Measurements from ENCODE around the gene MEX3A. TPM values are rescaled to one million over a fixed set of nuclear protein-coding genes. Genes with fewer than 3 reads are reported as not detected.
"Not testable (repeated sequence)": the region's sequence is repeated elsewhere in the genome, so short reads cannot be mapped to it uniquely, and the experiment has no call there.

Gene MEX3A
- polyA plus RNA-seq, 3 donors = under 0.01 to 0.43 (median 0.26) TPM

DNA sequence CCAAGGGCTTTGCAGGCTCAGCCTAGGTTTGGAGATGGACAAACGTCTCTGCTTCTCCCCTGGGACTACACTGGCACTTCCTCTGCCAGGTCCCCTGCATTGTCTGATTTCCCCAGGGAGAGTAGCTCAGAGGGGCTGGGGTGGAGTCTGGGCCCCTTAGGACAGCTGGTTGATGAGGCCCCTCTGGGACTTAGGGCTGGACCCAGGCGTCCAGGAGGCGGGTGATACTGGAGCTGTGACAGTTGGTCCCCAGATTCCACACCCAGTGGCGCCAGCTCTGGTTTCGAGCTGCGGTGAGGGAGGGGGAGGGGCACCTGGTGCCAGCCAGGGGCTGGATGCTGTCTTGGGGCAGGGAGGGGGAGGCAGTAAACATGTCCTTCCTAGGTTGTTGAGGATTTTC, 7.4 kb upstream of the MEX3A start:
- H3K27ac ChIP-seq (ENCODE audit: low read depth, low read length) = no peak overlapping the region
- 57 to 64% (median 63%) methylated on average over 6 of the region's 6 CpGs for WGBS, 3 donors

- 8 to 56% (median 49%) methylated on average over 1 of the region's 1 CpG for WGBS, 3 donors
- H3K27ac ChIP-seq (ENCODE audit: low read depth, low read length) = no peak overlapping the region
Measured at GRCh38 chr1:156086256-156086662, 4.0 kb upstream of the MEX3A start.

DNA sequence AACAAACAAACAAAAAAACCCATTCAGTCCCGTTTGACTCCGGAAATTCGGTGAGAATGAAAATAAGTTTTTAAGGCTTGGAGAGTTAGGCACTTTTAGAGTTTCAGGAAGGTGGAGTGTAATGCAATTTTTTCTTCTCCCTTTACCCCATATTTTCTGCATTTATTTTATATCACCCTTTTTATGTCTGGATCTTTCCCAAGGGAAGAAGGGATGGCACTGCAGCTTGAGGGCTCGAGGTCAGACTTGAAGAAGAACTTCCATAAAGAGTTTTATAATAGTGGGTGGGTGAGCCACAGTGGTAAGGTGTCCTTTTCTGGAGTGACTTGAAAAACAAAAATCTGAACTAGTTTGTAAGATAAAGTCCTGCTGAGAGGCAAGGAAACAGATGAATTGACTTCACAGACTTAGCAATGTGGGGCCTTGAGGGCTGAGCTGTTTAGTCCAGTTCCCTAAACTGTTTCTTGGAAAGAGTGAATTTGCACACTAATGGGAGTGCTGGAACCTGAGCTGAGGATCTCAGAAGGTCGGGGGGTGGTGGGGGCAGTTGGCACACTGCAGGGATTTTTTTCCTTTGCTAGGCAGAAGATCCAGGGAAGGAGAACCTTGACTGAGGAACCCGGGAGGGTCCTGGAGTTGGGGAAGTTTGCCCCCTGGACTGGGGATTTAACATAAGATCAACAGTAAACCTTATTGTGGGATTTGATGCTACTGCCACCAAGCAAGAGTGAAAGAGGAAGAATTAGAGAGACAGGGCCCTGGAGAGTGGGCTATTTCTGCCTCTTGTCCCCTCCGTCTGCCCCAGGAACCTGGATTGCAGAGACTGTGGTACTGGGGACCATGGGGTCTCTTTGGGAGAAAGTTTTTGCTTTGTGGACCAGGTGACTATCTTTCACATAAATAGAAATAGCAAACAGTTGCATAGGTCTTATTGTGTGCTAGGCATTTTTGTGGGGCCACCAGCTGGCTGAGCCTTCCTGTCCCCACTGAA, 1.8 kb upstream of the MEX3A start:
- no peak overlapping the region for H3K27ac ChIP-seq (ENCODE audit: low read depth, low read length)
- 58 to 70% (median 67%) methylated on average over 7 of the region's 7 CpGs for WGBS, 3 donors

- 0 to 1% (median 0%) methylated on average over 3 to 10 of the region's 10 CpGs for WGBS, 3 donors
- H3K27ac ChIP-seq (ENCODE audit: low read depth, low read length) = no peak overlapping the region
Measured at GRCh38 chr1:156081917-156082308, 352 bp downstream of the MEX3A start.

DNA sequence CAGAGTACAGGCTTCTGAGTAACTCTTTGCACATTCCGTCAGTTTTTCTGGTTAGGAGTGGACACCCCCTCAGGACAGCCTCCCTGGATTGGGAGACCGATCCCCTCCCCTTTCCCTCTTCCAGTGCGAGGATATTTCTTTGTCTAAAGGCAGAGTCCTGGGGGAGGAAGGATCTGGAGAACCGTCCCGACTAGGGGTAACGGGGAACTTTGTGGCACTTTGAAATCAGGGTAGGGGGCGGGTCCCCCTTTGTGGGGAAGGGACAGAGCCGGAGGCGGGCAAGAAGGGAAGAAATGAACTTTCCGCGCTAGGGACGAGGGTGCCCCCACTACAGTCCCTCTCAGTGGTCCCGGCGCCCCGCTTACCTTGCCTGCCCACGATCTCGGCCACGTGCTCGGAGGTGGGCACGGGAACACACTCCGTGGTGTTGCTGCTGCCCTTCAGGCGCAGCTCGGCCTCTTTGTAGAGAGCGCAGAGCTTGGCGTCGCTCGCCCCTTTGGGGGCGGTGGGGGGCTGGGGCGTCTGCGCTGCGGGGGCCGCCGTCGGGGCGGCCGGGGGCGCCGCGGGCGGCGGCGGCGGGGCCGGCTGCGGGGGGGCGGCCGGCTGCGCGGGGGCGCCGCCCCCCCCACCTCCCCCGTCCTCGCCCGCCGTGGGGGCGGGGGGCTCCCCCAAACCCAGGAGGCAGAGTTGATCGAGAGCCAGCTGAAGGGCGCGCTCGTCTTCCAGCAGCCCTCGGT, 917 bp downstream of the MEX3A start:
- no peak overlapping the region for H3K27ac ChIP-seq (ENCODE audit: low read depth, low read length)
- WGBS, 3 donors = 3 to 17% (median 6%) methylated on average over 25 to 59 of the region's 61 CpGs

GRCh38 chr1:156080863-156081179, 1.4 kb downstream of the MEX3A start:
- WGBS, 3 donors = 55 to 59% (median 55%) methylated on average over 4 of the region's 4 CpGs
- no peak overlapping the region for H3K27ac ChIP-seq (ENCODE audit: low read depth, low read length)

DNA sequence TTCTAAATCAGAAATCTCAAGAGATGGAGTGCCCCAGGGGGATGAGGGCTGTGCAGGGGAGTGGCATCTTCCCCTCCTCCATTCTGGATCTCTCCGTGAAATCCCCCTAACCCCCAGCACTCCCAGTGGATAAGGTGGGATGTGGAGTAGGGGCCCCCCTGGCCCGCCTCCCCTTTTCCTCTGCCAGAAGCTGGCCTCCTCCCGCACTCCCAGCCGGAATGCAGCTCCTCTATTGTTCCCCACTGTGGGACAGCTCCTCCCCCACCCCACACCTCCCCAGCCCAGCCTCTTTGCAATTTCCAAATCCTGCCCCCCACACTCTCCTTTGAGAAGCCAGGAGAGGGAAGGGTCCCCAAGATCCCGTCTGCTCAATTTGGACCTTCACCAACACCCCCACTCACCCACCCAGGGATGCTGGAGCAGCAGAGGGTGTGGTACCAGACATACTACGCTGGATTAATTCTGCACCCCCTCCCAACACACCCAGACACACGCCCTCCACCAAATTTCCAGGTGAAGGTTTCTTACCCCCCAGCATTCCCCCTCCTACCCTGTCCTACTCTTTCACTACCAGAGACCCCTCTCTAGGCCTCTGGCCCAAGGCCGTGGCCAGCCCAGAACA, 1.9 kb downstream of the MEX3A start:
- no peak overlapping the region for H3K27ac ChIP-seq (ENCODE audit: low read depth, low read length)
- 65 to 76% (median 67%) methylated on average over 8 of the region's 8 CpGs for WGBS, 3 donors

GRCh38 chr1:156079762-156080161, 2.5 kb downstream of the MEX3A start:
- WGBS, 3 donors = 82 to 92% (median 87%) methylated on average over 5 of the region's 5 CpGs
- no peak overlapping the region for H3K27ac ChIP-seq (ENCODE audit: low read depth, low read length)

GRCh38 chr1:156078728-156079127, 3.5 kb downstream of the MEX3A start:
- 82 to 96% (median 89%) methylated on average over 5 of the region's 5 CpGs for WGBS, 3 donors
- no peak overlapping the region for H3K27ac ChIP-seq (ENCODE audit: low read depth, low read length)

- 87 to 94% (median 93%) methylated on average over 19 of the region's 19 CpGs for WGBS, 3 donors
Measured at GRCh38 chr1:156077430-156077760, 4.9 kb downstream of the MEX3A start.

DNA sequence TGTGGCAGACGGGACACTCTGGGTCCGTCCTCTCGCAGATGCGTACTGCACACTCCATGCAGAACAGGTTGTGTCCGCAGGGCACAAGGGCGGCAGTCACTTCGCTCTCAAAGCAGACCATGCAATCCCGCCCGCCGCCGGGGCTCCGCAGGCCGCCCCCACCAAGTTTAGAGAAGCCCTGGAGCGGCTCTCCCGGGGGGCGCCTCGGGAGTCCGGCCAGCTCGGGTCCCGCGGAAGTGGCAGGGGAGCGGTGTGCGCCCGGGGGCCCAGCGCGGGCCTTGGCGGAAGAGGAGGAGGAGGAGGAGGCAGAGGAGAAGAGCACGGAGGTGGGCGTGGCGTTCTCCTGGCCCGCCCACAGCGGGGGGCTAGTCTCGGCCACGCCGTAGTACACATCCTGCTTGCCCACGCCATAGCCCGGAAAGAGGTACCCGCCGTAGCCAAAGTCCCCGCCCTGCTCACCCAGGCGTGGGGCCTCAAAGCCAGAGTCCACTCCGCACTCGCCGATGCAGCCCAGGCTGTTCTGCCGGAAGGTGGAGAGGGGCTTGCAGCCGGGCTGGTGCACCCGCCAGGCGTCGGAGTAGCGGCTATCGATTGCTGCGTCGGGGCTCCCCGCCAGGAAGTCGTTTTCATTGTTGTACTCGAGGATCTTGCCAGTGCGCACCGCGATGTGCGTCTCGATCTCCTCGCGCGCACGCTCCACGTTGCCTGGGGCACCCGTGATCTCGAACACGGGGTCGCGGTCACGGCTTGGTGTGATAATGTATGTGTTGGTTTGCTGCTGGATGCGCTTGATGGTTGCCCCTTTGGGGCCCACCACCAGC, 5.4 kb downstream of the MEX3A start:
- 45 to 47% (median 45%) methylated on average over 63 to 73 of the region's 73 CpGs for WGBS, 3 donors
- H3K27ac ChIP-seq (ENCODE audit: low read depth, low read length) = no peak overlapping the region

More at GRCh38 chr1:156077430-156077760, 4.9 kb downstream of the MEX3A start:
- H3K27ac ChIP-seq (ENCODE audit: low read depth, low read length) = no peak overlapping the region

DNA sequence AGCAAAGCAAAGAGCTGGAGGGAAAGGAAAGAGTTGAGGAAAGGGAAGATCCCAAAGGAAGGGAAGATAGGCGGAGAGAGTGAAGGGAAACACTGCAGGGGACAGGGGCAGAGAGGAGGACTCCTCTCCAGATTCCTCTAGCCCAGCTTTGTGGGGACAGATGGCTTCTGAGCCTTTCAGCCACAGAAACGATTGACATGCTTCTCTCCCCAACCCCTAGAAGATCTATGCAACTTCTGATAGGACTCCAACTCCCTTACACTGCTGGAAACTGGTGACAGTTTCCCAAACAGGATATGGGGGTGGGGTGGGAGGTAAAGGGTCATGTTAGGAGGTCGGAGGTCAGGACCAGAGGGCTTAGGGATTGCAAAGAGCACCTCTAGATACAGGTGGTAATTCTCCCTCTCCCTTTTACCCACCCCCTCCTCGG, 6.5 kb downstream of the MEX3A start:
- WGBS, 3 donors = 47 to 64% (median 61%) methylated on average over 4 of the region's 4 CpGs
- H3K27ac ChIP-seq (ENCODE audit: low read depth, low read length) = no peak overlapping the region

GRCh38 chr1:156075162-156075561, 7.1 kb downstream of the MEX3A start:
- WGBS, 3 donors = 38 to 55% (median 39%) methylated on average over 3 of the region's 3 CpGs
- no peak overlapping the region for H3K27ac ChIP-seq (ENCODE audit: low read depth, low read length)

- H3K27ac ChIP-seq (ENCODE audit: low read depth, low read length) = no peak overlapping the region
- WGBS, 3 donors = 58 to 64% (median 64%) methylated on average over 8 of the region's 8 CpGs
Measured at GRCh38 chr1:156074661-156075060, 7.6 kb downstream of the MEX3A start.

DNA sequence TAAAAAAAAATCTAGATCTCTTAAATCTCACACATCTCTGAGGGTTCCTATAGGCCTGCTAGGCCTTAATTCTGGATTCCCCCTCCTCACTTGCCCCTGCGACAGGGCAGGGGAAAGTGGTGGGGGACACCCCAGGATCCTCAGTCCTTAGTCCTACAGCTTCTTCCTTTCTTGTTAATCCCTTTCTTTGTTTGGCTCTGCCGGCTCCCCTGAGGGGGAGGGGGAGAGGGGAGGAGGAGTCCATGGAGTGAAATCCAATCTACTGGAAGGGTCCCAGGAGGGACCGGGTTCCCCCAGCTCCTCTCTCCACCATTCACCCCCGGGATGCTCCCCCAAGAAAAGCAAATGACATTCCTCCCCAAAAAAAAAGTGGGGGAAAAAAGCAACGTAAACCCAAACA, 8.5 kb downstream of the MEX3A start:
- no peak overlapping the region for H3K27ac ChIP-seq (ENCODE audit: low read depth, low read length)
- 61 to 78% (median 63%) methylated on average over 4 to 5 of the region's 5 CpGs for WGBS, 3 donors

DNA sequence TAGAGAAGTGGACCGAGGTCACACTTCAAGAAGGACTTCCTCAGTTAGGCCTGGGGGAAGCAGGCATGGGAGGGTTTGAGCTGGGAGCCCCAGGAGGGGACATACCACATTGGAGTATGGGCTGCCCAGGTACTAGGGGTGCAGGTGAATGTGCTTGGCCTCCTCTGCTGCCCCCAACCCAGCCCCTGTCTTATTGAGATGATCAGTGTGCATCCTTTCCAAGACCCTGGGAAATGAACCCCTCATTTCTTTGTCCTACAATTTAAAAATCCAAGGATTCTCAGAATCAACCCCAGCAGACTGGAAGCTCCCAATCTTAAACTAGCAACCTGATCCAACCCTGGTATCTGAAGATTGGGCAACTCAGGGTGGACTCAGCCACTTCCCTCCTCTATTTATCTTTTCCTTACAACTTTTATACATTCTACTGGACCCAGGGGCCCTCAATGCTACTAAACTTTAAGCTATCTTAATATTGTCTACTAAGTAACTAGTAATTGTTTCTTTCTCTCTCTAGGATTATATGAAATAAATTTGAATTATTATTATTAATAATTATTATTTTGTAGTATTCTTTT, 9.1 kb downstream of the MEX3A start:
- WGBS, 3 donors = 0 to 42% (median 27%) methylated on average over 1 of the region's 1 CpG
- H3K27ac ChIP-seq (ENCODE audit: low read depth, low read length) = no peak overlapping the region

DNA sequence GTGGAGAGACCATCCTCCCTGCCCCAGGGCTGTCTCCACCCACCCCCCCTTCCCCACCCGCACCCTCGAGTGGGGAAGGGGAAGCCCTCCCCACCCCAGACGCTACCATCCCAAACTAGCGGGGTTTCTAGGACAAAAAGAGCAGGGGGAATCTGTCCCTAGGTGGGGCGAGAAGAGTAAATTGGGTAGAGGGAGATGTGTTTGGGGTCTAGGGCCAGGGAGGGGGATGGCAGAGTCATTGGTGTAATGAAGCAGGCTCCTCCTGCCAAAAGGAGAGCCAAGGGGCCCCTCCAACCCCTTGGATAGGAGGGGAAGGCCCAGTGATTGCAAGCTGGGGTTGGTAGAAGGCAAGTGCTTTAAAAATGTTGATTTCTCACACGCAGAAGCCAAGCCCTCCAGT, 10.0 kb downstream of the MEX3A start:
- WGBS, 3 donors = 55 to 71% (median 63%) methylated on average over 6 of the region's 6 CpGs
- no peak overlapping the region for H3K27ac ChIP-seq (ENCODE audit: low read depth, low read length)

DNA sequence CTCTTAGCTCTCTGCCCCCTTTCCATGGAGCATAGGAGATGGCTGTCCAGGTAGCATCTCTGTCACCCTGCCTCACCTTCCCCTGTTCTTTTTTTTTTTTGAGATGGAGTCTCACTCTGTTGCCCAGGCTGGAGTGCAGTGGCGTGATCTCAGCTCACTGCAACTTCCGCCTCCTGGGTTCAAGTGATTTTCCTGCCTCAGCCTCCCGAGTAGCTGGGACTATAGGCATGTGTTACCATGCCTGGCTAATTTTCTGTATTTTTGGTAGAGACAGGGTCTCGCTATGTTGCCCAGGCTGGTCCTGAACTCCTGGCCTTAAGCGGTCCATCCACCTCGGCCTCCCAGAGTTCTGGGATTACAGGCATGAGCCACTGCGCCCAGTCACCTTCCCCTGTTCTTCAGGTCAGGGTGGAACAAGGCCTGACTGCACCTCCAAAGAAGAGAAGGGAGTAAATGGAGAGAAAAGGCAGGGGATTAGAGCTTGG, 10.9 kb downstream of the MEX3A start:
- not testable (repeated sequence) for H3K27ac ChIP-seq (ENCODE audit: low read depth, low read length)
- WGBS, 3 donors = 86 to 88% (median 87%) methylated on average over 6 to 7 of the region's 7 CpGs
